Spleen (tissue), 7 donors: ENCODE measurements around the gene LRRC39.

Experiments used
- CTCF ChIP-seq, 11 experiments: fragments of 200-600 bp in 7 of 11; fragments of 450-650 bp in 4 of 11; sonication (generic) in 4 of 11; IDR thresholded peaks in 8 of 11; conservative IDR thresholded peaks in 3 of 11; 1 replicate in 7 of 11; 2 replicates in 4 of 11; pipeline versions ENCODE4 v1.4.0 to v1.8.0; 2016 to 2021; ENCODE audit warnings: antibody characterized with exemption in 11 of 11, inconsistent platforms in 4 of 11, mild to moderate bottlenecking in 1 of 11
- POLR2A ChIP-seq, 3 donors: fragments of 450-650 bp; IDR thresholded peaks; one replicate each; pipeline ENCODE4 v1.5.1; 2017; ENCODE audit warnings: antibody characterized with exemption in 3 of 3, mild to moderate bottlenecking in 1 of 3
- POLR2AphosphoS5 ChIP-seq, 3 donors: sonication (generic); formaldehyde crosslinking; IDR thresholded peaks; one replicate each; pipeline ENCODE4 v1.5.1; 2017; ENCODE audit warnings: antibody characterized with exemption in 3 of 3
- donor health status: DM: no; HTN: no; CAD: no; lungs with moderate emphysema.
- donor health status: DM: no; HTN: no; CAD: no.
- donor health status: DM: no; HTN: no; CAD: no.

GRCh38 chr1:100146958-100147357 is 31.1 kb downstream of the LRRC39 start:
- TF ChIP-seq POLR2A (IDR thresholded peaks at IDR 0.05) (no peak), CTCF (IDR thresholded peaks at IDR 0.05 in 8 of 11, conservative IDR thresholded peaks at IDR 0.05 in 3 of 11) (no peak), POLR2AphosphoS5 (IDR thresholded peaks at IDR 0.05) (no peak)
